Activated CD8-positive, alpha-beta memory T cell treated with anti-CD3 and anti-CD28 coated beads for 4 hours (primary cell): ENCODE data around the gene STEAP1B.
"Not testable (repeated sequence)": the region's sequence is repeated elsewhere in the genome, so short reads cannot be mapped to it uniquely, and the experiment has no call there.

ENCODE experiments used
- DNase-seq, 2 donors: peaks; one replicate each; pipeline ENCODE4 v3.0.0-alpha.2; 2020; ENCODE audit warnings: low read depth in 2 of 2

Gene STEAP1B

GRCh38 chr7:22454446-22454845, 45.5 kb downstream of the STEAP1B start:
- DNase-seq = no peak

DNA sequence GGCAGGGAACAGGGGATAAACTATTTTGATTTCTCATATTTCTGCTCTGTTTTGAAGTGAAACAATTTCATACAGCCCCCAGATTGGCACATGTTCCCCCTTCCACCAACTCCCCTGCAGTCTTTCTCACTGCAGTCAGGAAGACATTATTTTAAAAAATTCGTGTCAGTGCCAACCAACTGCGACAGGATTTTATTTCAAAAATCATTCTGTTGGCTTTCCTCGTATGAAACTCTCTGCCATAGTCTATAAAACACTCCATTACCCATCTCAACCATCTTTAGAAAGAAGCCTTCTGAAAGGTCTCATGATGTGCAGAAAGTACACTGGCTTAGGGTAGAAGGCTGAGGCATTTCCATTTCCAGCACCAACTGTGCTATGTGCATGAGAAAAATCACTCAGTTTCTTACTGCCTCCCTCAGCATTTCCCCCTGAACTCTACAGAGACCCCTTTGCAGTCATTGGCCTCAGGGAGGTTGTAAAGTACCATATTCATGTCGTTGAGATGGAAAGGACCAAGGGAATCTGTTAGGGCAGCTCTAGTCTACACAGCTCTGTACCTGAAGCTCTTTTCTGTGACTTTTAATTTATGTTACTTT, 46.9 kb downstream of the STEAP1B start:
- no peak for DNase-seq

- DNase-seq = no peak
These were observed 47.6 kb downstream of the STEAP1B start for GRCh38 chr7:22452142-22452959.

DNA sequence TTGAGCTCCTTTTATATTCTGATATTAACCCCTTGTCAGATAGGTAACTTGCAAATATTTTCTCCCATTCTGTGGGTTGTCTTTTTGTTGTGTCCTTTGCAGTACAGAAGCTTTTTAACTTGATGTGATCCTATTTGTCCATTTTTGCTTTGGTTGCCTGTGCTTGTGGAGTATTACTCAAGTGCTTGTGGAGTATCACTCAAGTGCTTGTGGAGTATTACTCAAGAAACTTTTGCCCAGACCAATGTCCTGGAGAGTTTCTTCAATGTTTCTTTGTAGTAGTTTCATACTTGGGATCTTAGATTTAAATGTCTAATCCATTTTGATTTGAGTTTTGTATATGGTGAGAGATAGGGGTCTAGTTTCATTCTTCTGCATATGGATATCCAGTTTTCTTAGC, 50.0 kb downstream of the STEAP1B start:
- DNase-seq = not testable (repeated sequence)

GRCh38 chr7:22447762-22448161, 52.2 kb downstream of the STEAP1B start:
- DNase-seq = no peak

GRCh38 chr7:22447008-22447407, 53.0 kb downstream of the STEAP1B start:
- DNase-seq = no peak

GRCh38 chr7:22445853-22446252, 54.1 kb downstream of the STEAP1B start:
- DNase-seq = no peak

- no peak for DNase-seq
These were observed 54.7 kb downstream of the STEAP1B start for GRCh38 chr7:22445140-22445743.

GRCh38 chr7:22444181-22444971, 55.6 kb downstream of the STEAP1B start:
- no peak for DNase-seq

GRCh38 chr7:22443370-22444180, 56.4 kb downstream of the STEAP1B start:
- DNase-seq = no peak

GRCh38 chr7:22442882-22443369, 57.1 kb downstream of the STEAP1B start:
- DNase-seq = no peak

- no peak for DNase-seq
These were observed 57.7 kb downstream of the STEAP1B start for GRCh38 chr7:22442187-22442881.

GRCh38 chr7:22441157-22441556, 58.8 kb downstream of the STEAP1B start:
- no peak for DNase-seq

DNA sequence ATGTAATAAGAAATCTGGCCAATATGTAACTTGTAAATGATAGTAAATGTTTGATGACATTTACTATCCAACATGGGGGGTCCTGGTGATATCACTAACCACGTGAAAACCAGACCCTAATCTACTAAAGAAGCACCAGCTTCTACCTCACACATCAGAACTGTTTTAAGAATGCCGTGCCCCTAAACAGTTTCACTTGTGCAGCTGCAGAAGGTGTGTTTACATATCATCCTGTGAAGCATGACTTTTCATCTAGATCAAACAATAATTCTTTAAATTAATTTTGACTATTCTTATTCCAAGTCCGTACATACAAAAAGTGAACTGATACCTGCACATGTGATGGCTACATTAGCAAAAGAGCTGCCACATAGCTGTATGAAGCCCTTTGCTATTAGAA, 61.0 kb downstream of the STEAP1B start:
- DNase-seq = no peak

GRCh38 chr7:22436552-22436951, 63.4 kb downstream of the STEAP1B start:
- DNase-seq = not testable (repeated sequence)

- DNase-seq = no peak
These were observed 64.3 kb downstream of the STEAP1B start for GRCh38 chr7:22435720-22436119.

DNA sequence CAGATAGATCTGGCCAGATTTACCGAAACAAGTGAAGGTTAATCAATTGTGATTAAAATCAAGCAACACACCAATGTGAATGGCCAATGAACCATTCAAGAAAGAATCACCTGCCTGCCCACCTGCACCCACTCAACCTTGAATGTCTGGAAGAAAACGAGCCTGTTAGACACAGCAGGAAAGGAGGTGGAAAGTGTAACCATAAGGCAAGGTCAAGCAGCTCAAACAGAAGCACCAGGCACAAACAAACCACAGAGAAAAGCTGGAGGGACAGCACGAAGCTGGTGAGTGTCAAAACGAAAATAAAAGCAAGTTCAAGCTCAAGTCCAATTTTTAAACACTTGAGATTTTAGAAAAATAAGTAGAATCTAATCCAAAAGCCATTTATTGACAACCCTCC, 64.9 kb downstream of the STEAP1B start:
- DNase-seq = no peak

GRCh38 chr7:22433710-22434460, 66.1 kb downstream of the STEAP1B start:
- no peak for DNase-seq

DNA sequence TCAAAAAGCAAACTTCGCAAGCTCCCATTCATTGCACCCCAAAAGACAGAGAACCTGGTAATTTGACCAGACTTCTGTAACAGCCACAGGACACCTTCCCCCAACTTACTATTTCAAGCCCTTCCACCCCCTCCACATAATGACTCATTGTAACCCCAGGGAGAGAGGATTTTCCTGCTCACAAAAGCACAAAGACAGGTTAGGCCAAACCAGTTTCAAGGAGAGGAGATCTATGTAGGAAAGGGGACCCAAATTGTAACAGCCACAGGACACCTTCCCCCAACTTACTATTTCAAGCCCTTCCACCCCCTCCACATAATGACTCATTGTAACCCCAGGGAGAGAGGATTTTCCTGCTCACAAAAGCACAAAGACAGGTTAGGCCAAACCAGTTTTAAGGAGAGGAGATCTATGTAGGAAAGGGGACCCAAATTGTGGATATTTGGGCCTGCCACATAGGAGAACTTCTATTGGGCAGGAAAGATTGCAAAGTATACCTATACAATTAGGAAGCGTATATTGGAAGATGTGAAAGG, 66.8 kb downstream of the STEAP1B start:
- DNase-seq = not testable (repeated sequence)
